Right atrium auricular region (tissue), 2 donors: Measurements from ENCODE around the gene DCAF4. TPM values are rescaled to one million over a fixed set of nuclear protein-coding genes. Genes with fewer than 3 reads are reported as not detected.

Experiments used
- DNase-seq: peaks from one replicate; pipeline ENCODE4 v3.0.0-alpha.2; 2019; ENCODE audit warnings: low spot score
- H3K27ac ChIP-seq, 2 donors: fragments of 200-600 bp; sonication (generic); 1 replicate in 1 of 2; 2 replicates in 1 of 2; pipeline ENCODE4 v1.5.1; 2016 to 2019
- H3K27me3 ChIP-seq, 2 donors: fragments of 200-600 bp; sonication (generic); one replicate each; pipeline versions ENCODE4 v1.5.1 to v1.6.0; 2017 to 2019
- H3K36me3 ChIP-seq: fragments of 200-600 bp; sonication (generic); one replicate; pipeline ENCODE4 v1.5.1; 2016
- H3K4me1 ChIP-seq, 2 donors: fragments of 200-600 bp; sonication (generic); one replicate each; pipeline versions ENCODE4 v1.5.1 to v1.6.0; 2017 to 2019
- H3K4me3 ChIP-seq, 2 donors: fragments of 200-600 bp; sonication (generic); 1 replicate in 1 of 2; 2 replicates in 1 of 2; pipeline ENCODE4 v1.5.1; 2017 to 2019; ENCODE audit warnings: mild to moderate bottlenecking in 1 of 2, moderate library complexity in 1 of 2
- H3K9me3 ChIP-seq, 2 donors: fragments of 200-600 bp; sonication (generic); one replicate each; pipeline ENCODE4 v1.5.1; 2019
- total RNA-seq, 2 donors: library from RNA; depleted of rRNA; stranded (reverse); fragments of >200 nt; gene quantifications; one replicate each; pipeline ENCODE4 v1.1.0, GENCODE V29; 2016
- TF ChIP-seq, protein P1 (sequence below), 2 donors: fragments of 200-600 bp; sonication (generic); IDR thresholded peaks; one replicate each; pipeline ENCODE4 v1.5.1; 2019; ENCODE audit warnings: antibody characterized with exemption in 2 of 2

DCAF4 gene
- total RNA-seq, 2 donors from 2014 or later = 7.0 to 9.4 TPM

DNA sequence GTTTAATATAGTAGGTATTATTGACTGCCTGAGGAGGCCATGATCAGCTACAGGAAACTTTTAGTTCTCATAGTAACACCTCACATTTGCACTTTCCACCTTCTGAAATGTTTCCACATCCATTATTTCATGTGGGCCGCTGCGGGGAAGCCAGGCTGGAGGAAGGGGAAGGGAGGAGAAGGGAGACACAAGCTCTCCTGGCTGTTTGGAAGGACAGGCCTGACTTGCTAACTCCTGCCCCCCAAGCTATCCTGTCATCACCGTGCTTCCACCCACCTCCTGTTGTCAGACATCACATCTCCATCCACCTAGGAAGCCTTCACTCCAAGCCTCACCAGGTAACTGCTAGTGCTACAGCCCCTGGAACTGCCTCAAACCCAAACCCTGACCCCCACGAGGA is 41.9 kb upstream of the DCAF4 start:
- no peak for DNase-seq
- Histone ChIP-seq H3K27me3 (no peaks in the 10 kb centered on the region), H3K27ac (peak overlapping the region; percentile 54 to 60), H3K9me3 (no peaks in the 10 kb centered on the region), H3K4me3 (no peak overlapping the region), H3K4me1 (peaks cover 0 to 27% of the 10 kb centered on the region in 2 donors), H3K36me3 (no peaks in the 10 kb centered on the region)
- TF ChIP-seq, protein P1, sequence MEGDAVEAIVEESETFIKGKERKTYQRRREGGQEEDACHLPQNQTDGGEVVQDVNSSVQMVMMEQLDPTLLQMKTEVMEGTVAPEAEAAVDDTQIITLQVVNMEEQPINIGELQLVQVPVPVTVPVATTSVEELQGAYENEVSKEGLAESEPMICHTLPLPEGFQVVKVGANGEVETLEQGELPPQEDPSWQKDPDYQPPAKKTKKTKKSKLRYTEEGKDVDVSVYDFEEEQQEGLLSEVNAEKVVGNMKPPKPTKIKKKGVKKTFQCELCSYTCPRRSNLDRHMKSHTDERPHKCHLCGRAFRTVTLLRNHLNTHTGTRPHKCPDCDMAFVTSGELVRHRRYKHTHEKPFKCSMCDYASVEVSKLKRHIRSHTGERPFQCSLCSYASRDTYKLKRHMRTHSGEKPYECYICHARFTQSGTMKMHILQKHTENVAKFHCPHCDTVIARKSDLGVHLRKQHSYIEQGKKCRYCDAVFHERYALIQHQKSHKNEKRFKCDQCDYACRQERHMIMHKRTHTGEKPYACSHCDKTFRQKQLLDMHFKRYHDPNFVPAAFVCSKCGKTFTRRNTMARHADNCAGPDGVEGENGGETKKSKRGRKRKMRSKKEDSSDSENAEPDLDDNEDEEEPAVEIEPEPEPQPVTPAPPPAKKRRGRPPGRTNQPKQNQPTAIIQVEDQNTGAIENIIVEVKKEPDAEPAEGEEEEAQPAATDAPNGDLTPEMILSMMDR (IDR thresholded peaks at IDR 0.05) = no peak

DNA sequence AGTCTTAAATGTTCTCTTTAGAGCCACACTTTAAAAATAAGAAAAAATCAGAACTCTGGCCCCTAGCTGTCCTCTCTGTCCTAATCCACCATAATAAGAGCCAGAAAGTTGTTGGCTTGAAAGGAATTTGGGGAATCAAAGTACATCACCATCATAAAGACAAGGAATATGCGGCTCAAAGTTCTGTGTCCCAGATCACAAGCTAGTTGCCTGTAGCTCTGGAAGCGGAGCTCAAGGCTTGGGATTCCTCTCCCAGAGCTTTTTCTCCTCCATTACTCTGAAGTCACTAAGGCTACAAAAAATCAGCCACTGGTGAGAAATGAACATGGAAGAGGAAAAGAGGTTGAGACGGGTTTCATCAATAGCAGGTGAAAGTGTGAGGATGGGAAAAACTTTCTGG is 38.8 kb upstream of the DCAF4 start:
- TF ChIP-seq, protein P1 (IDR thresholded peaks at IDR 0.05) = no peak
- no peaks in the 10 kb centered on the region for H3K27me3 ChIP-seq
- H3K9me3 ChIP-seq = no peaks in the 10 kb centered on the region
- H3K4me1 ChIP-seq = peaks cover 0 to 38% of the 10 kb centered on the region in 2 donors
- no peak overlapping the region for H3K4me3 ChIP-seq
- H3K36me3 ChIP-seq = no peaks in the 10 kb centered on the region
- no peak for DNase-seq
- H3K27ac ChIP-seq = peak overlapping the region; percentile 70 to 86

DNA sequence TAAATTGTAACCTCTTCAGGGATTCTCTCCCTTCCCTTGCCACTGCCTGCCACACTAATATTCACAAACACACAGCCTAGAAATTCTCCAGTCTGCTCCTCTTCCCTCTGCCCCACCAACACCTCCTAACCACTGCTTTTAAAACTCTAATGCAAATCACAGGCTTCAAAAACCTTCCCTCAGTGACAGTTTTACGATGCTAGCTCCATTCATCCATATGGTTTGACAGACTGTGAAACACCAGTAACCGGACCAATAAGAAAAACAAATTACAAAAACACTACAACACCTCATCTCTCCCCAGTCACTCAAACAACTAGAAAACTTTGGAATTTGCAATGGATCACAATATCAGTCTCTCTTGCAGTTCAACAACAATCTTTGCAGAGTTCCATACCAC is 38.1 kb upstream of the DCAF4 start:
- H3K4me3 ChIP-seq = no peak overlapping the region
- no peaks in the 10 kb centered on the region for H3K36me3 ChIP-seq
- peaks cover 0 to 37% of the 10 kb centered on the region in 2 donors for H3K4me1 ChIP-seq
- H3K9me3 ChIP-seq = no peaks in the 10 kb centered on the region
- TF ChIP-seq, protein P1 (IDR thresholded peaks at IDR 0.05) = no peak
- no peaks in the 10 kb centered on the region for H3K27me3 ChIP-seq
- no peak for DNase-seq
- peak overlapping the region; percentile 70 to 86 for H3K27ac ChIP-seq

DNA sequence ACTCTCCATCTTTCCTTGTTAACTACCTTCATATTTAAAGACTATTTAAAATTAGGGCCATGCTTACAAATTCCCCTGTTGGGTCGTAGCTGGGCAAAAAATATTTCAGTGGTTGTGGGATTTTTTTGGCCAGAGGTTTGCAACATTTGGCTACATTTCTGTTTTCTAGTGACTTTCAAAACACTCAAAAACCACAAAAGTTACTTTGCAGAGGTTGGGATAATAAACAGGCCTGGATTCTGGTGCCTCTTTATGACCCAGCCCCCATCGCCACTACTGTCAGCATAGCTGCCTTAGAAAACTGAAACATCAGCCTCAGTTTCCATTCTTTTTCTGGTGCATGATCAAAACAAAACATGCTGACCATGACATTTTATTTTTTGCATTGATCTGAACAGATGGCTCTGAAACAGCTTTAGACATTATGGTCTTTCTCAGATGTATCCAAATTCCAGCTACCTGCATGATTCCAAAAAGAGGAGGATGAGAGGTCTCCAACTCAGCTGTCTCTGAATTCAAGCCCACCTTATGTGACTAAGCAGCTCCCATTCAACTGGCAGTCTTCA is 37.5 kb upstream of the DCAF4 start:
- TF ChIP-seq, protein P1 (IDR thresholded peaks at IDR 0.05) = no peak
- Histone ChIP-seq H3K27ac (peak overlapping the region; percentile 70 to 86), H3K4me1 (peaks cover 0 to 32% of the 10 kb centered on the region in 2 donors), H3K36me3 (no peaks in the 10 kb centered on the region), H3K4me3 (no peak overlapping the region), H3K9me3 (no peaks in the 10 kb centered on the region), H3K27me3 (no peaks in the 10 kb centered on the region)
- DNase-seq = no peak

DNA sequence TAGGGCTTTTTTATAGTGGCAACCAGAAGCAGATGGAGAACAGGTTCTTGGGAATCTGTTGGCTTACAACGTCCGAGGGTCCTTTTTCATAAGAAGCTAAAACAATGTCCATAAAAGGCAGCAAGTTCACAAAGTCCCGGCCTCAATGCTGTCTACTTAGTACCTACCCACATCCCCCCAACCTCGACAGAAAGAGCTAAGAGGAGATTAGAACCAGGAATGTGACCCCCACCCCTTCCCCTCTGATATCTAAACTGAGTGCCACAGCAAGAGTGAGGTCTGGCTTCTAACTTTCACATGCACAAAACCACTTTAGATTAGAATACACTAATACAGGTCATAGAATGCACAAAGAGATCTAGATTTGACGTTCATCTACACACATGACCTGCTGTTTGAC is 36.9 kb upstream of the DCAF4 start:
- Histone ChIP-seq H3K4me3 (no peak overlapping the region), H3K27ac (peak overlapping the region; percentile 70 to 86), H3K36me3 (no peaks in the 10 kb centered on the region), H3K27me3 (no peaks in the 10 kb centered on the region), H3K4me1 (peaks cover 0 to 33% of the 10 kb centered on the region in 2 donors), H3K9me3 (no peaks in the 10 kb centered on the region)
- TF ChIP-seq, protein P1 (IDR thresholded peaks at IDR 0.05) = no peak
- no peak for DNase-seq

DNA sequence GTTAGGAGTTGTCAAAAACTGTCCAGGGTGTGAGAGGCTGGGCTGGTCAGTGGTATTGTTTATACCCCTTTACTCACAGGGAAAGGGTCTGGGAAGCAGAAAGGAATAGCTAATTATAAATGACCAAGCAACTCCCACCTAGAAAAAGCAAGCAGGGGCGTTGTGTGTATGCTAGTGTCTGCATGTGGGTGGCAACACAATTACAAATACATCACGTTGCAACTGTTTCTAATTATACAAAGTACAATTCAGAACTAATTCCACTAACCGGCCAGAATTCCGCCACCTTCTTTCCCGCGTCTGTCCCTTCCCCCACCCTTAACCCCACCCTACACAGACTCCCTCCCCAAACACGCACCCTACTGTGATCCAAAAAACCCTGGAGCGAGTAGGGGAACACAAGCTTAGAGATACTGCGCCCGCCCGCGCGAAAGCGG is 34.6 kb upstream of the DCAF4 start:
- Histone ChIP-seq H3K9me3 (no peaks in the 10 kb centered on the region), H3K36me3 (no peaks in the 10 kb centered on the region), H3K27me3 (no peaks in the 10 kb centered on the region), H3K4me3 (peak overlapping the region; percentile 49 to 83), H3K27ac (peak overlapping the region; percentile 70 to 86), H3K4me1 (peaks cover 0 to 43% of the 10 kb centered on the region in 2 donors)
- TF ChIP-seq, protein P1 (IDR thresholded peaks at IDR 0.05) = no peak
- DNase-seq = no peak
